Measurements from ENCODE around the gene ABCA7. TPM values are rescaled to one million over a fixed set of nuclear protein-coding genes. Genes with fewer than 3 reads are reported as not detected.
A peak's percentile ranks its signal among the peaks of the same experiment; 100 is the strongest.

Gene ABCA7
- total and polyA plus RNA-seq, 2 experiments from 2014 or later = 2.1 to 2.6 TPM

DNA sequence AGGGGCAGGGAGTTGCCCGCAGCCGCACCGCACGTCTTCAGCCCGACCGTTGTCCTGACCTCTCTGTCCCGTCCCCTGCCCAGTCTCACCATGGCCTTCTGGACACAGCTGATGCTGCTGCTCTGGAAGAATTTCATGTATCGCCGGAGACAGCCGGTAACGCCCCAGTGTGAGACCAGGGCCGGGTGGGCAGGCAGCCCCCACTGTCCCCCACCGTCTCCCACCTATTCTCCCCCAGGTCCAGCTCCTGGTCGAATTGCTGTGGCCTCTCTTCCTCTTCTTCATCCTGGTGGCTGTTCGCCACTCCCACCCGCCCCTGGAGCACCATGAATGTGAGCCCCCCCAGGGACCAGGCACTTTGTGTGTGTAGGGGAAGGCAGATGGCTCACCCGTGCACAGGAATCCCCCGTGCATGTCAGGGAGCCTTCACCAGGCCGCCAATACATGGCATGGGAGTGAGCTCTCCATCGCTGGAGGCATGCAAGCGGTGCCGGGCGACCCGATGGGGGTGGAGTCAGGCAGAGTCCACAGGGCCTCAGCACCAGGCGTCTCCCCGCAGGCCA is 1.4 kb downstream of the ABCA7 start:
- H3K4me1 ChIP-seq (ENCODE audit: insufficient read depth) = no peaks in the 10 kb centered on the region; the same call in 1 of the 2 replicates
- no peak overlapping the region for H3K9ac ChIP-seq
- in situ Hi-C loops (cut with MboI) = no loop called here
- no peaks in the 10 kb centered on the region for H4K20me1 ChIP-seq (ENCODE audit: insufficient read depth)
- H3F3A ChIP-seq (ENCODE audit: insufficient read depth) = peaks cover 32% of the 10 kb centered on the region
- TF ChIP-seq EZH2 (IDR thresholded peaks at IDR 0.05; ENCODE audit: insufficient read depth, poor library complexity, severe bottlenecking) = no peak
- TF ChIP-seq EZH2phosphoT487 (IDR thresholded peaks at IDR 0.05; ENCODE audit: insufficient read depth, low read depth) = no peak
- H3K9me2 ChIP-seq (ENCODE audit: insufficient read depth) = no peaks in the 10 kb centered on the region
- H3K27ac ChIP-seq = no peak overlapping the region
- H3K79me2 ChIP-seq (ENCODE audit: insufficient read depth) = no peaks in the 10 kb centered on the region
- no peaks in the 10 kb centered on the region; the same call in 1 of the 2 replicates for H3K36me3 ChIP-seq (ENCODE audit: low read depth)
- H2AFZ ChIP-seq = peak overlapping the region; percentile 60
- H3K9me3 ChIP-seq (ENCODE audit: low read depth) = no peaks in the 10 kb centered on the region
- DNase-seq = no peak
- H3K4me2 ChIP-seq (ENCODE audit: unreplicated experiment) = peak overlapping the region; percentile 84
- H3K27me3 ChIP-seq (replicated peaks; ENCODE audit: insufficient read depth) = no peaks in the 10 kb centered on the region
- H3K4me3 ChIP-seq = peak overlapping the region; percentile 68
- whole genome bisulfite sequencing, 2 experiments (ENCODE audit: low coverage in 1 of 2, low lambda C conversion rate in 2 of 2, missing lambda C conversion rate in 2 of 2) = 13 to 14% methylated on average over 21 to 22 of the region's 26 CpGs

DNA sequence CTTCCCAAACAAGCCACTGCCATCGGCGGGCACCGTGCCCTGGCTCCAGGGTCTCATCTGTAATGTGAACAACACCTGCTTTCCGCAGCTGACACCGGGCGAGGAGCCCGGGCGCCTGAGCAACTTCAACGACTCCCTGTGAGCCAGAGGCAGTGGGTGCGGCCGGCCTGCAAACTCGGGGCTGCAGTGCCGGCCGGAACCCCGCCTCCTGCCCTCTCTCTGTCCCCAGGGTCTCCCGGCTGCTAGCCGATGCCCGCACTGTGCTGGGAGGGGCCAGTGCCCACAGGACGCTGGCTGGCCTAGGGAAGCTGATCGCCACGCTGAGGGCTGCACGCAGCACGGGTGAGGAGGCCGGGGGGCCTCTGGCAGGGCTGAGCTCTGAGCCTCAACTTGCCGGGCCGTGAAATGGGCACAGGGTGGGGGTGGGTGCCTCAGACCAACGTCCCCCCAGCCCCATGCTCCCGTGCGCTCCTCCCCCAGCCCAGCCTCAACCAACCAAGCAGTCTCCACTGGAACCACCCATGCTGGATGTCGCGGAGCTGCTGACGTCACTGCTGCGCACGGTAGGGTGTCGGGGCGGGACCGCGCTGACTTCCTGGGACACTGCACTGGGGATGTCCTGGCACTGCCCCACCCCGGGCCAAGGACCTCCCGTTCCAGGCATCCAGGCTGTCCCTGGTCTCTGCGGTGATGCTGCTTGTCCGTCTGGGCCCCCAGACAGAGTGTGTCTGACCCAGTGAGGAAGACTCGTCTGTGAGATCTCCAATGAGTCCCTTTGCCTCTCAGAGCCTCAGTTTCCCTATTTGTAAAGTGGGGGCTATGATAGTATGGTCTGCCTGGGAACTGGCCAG is 2.2 kb downstream of the ABCA7 start:
- Histone ChIP-seq H4K20me1 (ENCODE audit: insufficient read depth) (no peaks in the 10 kb centered on the region), H3K27me3 (replicated peaks; ENCODE audit: insufficient read depth) (no peaks in the 10 kb centered on the region), H3K4me1 (ENCODE audit: insufficient read depth) (no peaks in the 10 kb centered on the region; the same call in 1 of the 2 replicates), H2AFZ (no peak overlapping the region), H3F3A (ENCODE audit: insufficient read depth) (peaks cover 30% of the 10 kb centered on the region), H3K9me2 (ENCODE audit: insufficient read depth) (no peaks in the 10 kb centered on the region), H3K4me3 (no peak overlapping the region), H3K9me3 (ENCODE audit: low read depth) (no peaks in the 10 kb centered on the region), H3K79me2 (ENCODE audit: insufficient read depth) (no peaks in the 10 kb centered on the region), H3K4me2 (ENCODE audit: unreplicated experiment) (no peak overlapping the region), H3K9ac (no peak overlapping the region), H3K27ac (no peak overlapping the region), H3K36me3 (ENCODE audit: low read depth) (no peaks in the 10 kb centered on the region; the same call in 1 of the 2 replicates)
- peak; percentile 57 for DNase-seq
- TF ChIP-seq EZH2 (IDR thresholded peaks at IDR 0.05; ENCODE audit: insufficient read depth, poor library complexity, severe bottlenecking) = no peak
- no peak for TF ChIP-seq EZH2phosphoT487 (IDR thresholded peaks at IDR 0.05; ENCODE audit: insufficient read depth, low read depth)
- WGBS, 2 experiments (ENCODE audit: low coverage in 1 of 2, low lambda C conversion rate in 2 of 2, missing lambda C conversion rate in 2 of 2) = 27 to 28% methylated on average over 31 to 39 of the region's 43 CpGs
- in situ Hi-C loops (cut with MboI) = no loop called here

DNA sequence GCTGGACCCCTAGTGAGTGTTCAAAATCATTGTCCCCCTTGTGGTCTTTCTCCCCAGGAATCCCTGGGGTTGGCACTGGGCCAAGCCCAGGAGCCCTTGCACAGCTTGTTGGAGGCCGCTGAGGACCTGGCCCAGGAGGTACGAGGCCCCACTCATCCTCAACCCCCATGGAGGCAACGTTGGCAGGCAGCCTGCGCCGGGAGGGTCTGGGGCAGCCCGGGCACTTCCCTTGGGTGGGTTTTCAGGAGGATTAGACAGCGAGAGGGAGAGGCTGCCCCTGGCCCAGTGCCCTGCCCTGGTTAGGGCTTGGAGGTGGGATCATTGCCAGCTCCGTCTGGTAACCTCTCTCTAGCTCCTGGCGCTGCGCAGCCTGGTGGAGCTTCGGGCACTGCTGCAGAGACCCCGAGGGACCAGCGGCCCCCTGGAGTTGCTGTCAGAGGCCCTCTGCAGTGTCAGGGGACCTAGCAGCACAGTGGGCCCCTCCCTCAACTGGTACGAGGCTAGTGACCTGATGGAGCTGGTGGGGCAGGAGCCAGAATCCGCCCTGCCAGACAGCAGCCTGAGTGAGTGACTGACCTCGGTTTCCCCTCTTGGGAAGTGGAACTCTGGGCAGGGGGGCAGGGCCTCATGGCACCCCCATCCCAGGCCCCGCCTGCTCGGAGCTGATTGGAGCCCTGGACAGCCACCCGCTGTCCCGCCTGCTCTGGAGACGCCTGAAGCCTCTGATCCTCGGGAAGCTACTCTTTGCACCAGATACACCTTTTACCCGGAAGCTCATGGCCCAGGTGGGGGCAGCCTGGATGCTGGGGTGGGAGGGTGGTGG is 3.0 kb downstream of the ABCA7 start:
- H3K4me2 ChIP-seq (ENCODE audit: unreplicated experiment) = no peak overlapping the region
- H3K79me2 ChIP-seq (ENCODE audit: insufficient read depth) = no peaks in the 10 kb centered on the region
- no peaks in the 10 kb centered on the region for H3K9me3 ChIP-seq (ENCODE audit: low read depth)
- H3F3A ChIP-seq (ENCODE audit: insufficient read depth) = peaks cover 23% of the 10 kb centered on the region
- no peaks in the 10 kb centered on the region for H3K9me2 ChIP-seq (ENCODE audit: insufficient read depth)
- H4K20me1 ChIP-seq (ENCODE audit: insufficient read depth) = no peaks in the 10 kb centered on the region
- TF ChIP-seq EZH2 (IDR thresholded peaks at IDR 0.05; ENCODE audit: insufficient read depth, poor library complexity, severe bottlenecking) (no peak), EZH2phosphoT487 (IDR thresholded peaks at IDR 0.05; ENCODE audit: insufficient read depth, low read depth) (no peak)
- H3K4me3 ChIP-seq = no peak overlapping the region
- H3K27ac ChIP-seq = no peak overlapping the region
- no peak overlapping the region for H2AFZ ChIP-seq
- DNase-seq = no peak
- no peak overlapping the region for H3K9ac ChIP-seq
- H3K27me3 ChIP-seq (replicated peaks; ENCODE audit: insufficient read depth) = no peaks in the 10 kb centered on the region
- in situ Hi-C loops (cut with MboI) = no loop called here
- H3K36me3 ChIP-seq (ENCODE audit: low read depth) = no peaks in the 10 kb centered on the region; the same call in 1 of the 2 replicates
- H3K4me1 ChIP-seq (ENCODE audit: insufficient read depth) = no peaks in the 10 kb centered on the region; the same call in 1 of the 2 replicates
- 42 to 45% methylated on average over 21 to 22 of the region's 23 CpGs for WGBS, 2 experiments (ENCODE audit: low coverage in 1 of 2, low lambda C conversion rate in 2 of 2, missing lambda C conversion rate in 2 of 2)

- in situ Hi-C loops (cut with MboI) = no loop called here
- no peaks in the 10 kb centered on the region for H3K79me2 ChIP-seq (ENCODE audit: insufficient read depth)
- peaks cover 6% of the 10 kb centered on the region; the same call in 1 of the 2 replicates for H3F3A ChIP-seq (ENCODE audit: insufficient read depth)
- H3K9ac ChIP-seq = no peak overlapping the region
- no peak overlapping the region for H3K27ac ChIP-seq
- no peaks in the 10 kb centered on the region for H3K27me3 ChIP-seq (replicated peaks; ENCODE audit: insufficient read depth)
- no peak overlapping the region for H3K4me2 ChIP-seq (ENCODE audit: unreplicated experiment)
- 49 to 58% methylated on average over 7 to 10 of the region's 10 CpGs for WGBS, 2 experiments (ENCODE audit: low coverage in 1 of 2, low lambda C conversion rate in 2 of 2, missing lambda C conversion rate in 2 of 2)
- no peaks in the 10 kb centered on the region; the same call in 1 of the 2 replicates for H3K4me1 ChIP-seq (ENCODE audit: insufficient read depth)
- no peaks in the 10 kb centered on the region for H3K9me3 ChIP-seq (ENCODE audit: low read depth)
- TF ChIP-seq EZH2phosphoT487 (IDR thresholded peaks at IDR 0.05; ENCODE audit: insufficient read depth, low read depth) (no peak), EZH2 (IDR thresholded peaks at IDR 0.05; ENCODE audit: insufficient read depth, poor library complexity, severe bottlenecking) (no peak)
- H3K4me3 ChIP-seq = no peak overlapping the region
- no peaks in the 10 kb centered on the region for H4K20me1 ChIP-seq (ENCODE audit: insufficient read depth)
- H2AFZ ChIP-seq = no peak overlapping the region
- DNase-seq = peak; percentile 59
- H3K9me2 ChIP-seq (ENCODE audit: insufficient read depth) = no peaks in the 10 kb centered on the region
- no peaks in the 10 kb centered on the region for H3K36me3 ChIP-seq (ENCODE audit: low read depth)
These were observed 5.3 kb downstream of the ABCA7 start for GRCh38 chr19:1045247-1045603.
